ENCODE data around the gene MAP4K4. TPM values are rescaled to one million over a fixed set of nuclear protein-coding genes. Genes with fewer than 3 reads are reported as not detected.

MAP4K4 gene
- total and polyA plus RNA-seq, 2 of the 13 experiments (the other 11 are each of a cell fraction or from before 2014, with no cell fraction given), result 105 to 264 TPM

- TF ChIP-seq AHDC1 (CRISPR knock-in tag; IDR thresholded peaks at IDR 0.05; ENCODE audit: borderline replicate concordance) (peak; percentile 94; the same call in 1 of the 2 replicates), JUN (CRISPR knock-in tag; IDR thresholded peaks at IDR 0.05) (peak; percentile 64; the same call in 1 of the 2 replicates), MEIS2 (CRISPR knock-in tag; IDR thresholded peaks at IDR 0.05) (0 out of 2 replicates have a peak, but pooled peaks have one; percentile 50), TEF (CRISPR knock-in tag; IDR thresholded peaks at IDR 0.05) (no peak), CREM (IDR thresholded peaks at IDR 0.05) (peak; percentile 85), CREM (CRISPR knock-in tag; IDR thresholded peaks at IDR 0.05) (no peak), AGO2 (optimal IDR thresholded peaks at IDR 0.05; ENCODE audit: low read depth, low read length) (no peak), FOXA1 (IDR thresholded peaks at IDR 0.05) (no peak), FOXA1 (CRISPR knock-in tag; IDR thresholded peaks at IDR 0.05) (peak; percentile 87), SNAPC5 (CRISPR knock-in tag; IDR thresholded peaks at IDR 0.05; ENCODE audit: borderline replicate concordance) (no peak), ZNF12 (CRISPR knock-in tag; IDR thresholded peaks at IDR 0.05) (peak; percentile 55; the same call in 1 of the 2 replicates), FOSL1 (CRISPR knock-in tag; IDR thresholded peaks at IDR 0.05; ENCODE audit: borderline replicate concordance) (no peak), ZSCAN30 (CRISPR knock-in tag; IDR thresholded peaks at IDR 0.05) (peak; percentile 26; the same call in 1 of the 2 replicates), HNF4G (IDR thresholded peaks at IDR 0.05; ENCODE audit: borderline replicate concordance, low read depth, low read length) (peak; percentile 97), HNF4G (CRISPR knock-in tag; IDR thresholded peaks at IDR 0.05; ENCODE audit: borderline replicate concordance, low read depth) (peak; percentile 97), MNT (IDR thresholded peaks at IDR 0.05) (no peak), KDM2A (CRISPR knock-in tag; IDR thresholded peaks at IDR 0.05; ENCODE audit: borderline replicate concordance, low read depth) (peak; percentile 54), ZNF496 (CRISPR knock-in tag; IDR thresholded peaks at IDR 0.05; ENCODE audit: insufficient replicate concordance) (no peak), SMC3 (IDR thresholded peaks at IDR 0.05; ENCODE audit: low read length) (peak; percentile 51), HNF4A (CRISPR knock-in tag; IDR thresholded peaks at IDR 0.05) (peak; percentile 99), ATF5 (CRISPR knock-in tag; IDR thresholded peaks at IDR 0.05; ENCODE audit: low read depth) (no peak), ZMYM2 (CRISPR knock-in tag; IDR thresholded peaks at IDR 0.05) (peak; percentile 95), ZFYVE20 (CRISPR knock-in tag; IDR thresholded peaks at IDR 0.05; ENCODE audit: borderline replicate concordance, low read depth) (no peak)
Observed at GRCh38 chr2:101771910-101772321, 74.4 kb downstream of the MAP4K4 start (continued).
